ENCODE results near the gene FMOD.
A peak's percentile ranks its signal among the peaks of the same experiment; 100 is the strongest.

The FMOD gene

GRCh38 chr1:203306089-203306964 is 44.6 kb downstream of the FMOD start:
- H3K4me1 ChIP-seq, result peaks cover 0 to 44% (median 34%) of the 10 kb centered on the region in 4 donors
- DNase-seq, result peak; percentile 96 to 98
- H3K4me3 ChIP-seq, result peak overlapping the region; percentile 94 to 100
- no peak for TF ChIP-seq CTCF (IDR thresholded peaks at IDR 0.05)
- H3K36me3 ChIP-seq, result peaks cover 33 to 44% (median 42%) of the 10 kb centered on the region in 3 donors
- intact Hi-C loops (cut with DNase I; ENCODE audit: low total_unique reads), result loop anchor here (2.0 kb wide), 1 partner anchor 20 kb away; no protein-coding TSS in a partner anchor
- H3K27me3 ChIP-seq, result no peaks in the 10 kb centered on the region
- peak overlapping the region; percentile 100 for H3K27ac ChIP-seq
- H3K9me3 ChIP-seq, result no peaks in the 10 kb centered on the region

- no peak for DNase-seq
- intact Hi-C loops (cut with DNase I; ENCODE audit: low total_unique reads), result loop anchor here (2.0 kb wide), 1 partner anchor 21 kb away; no protein-coding TSS in a partner anchor
- Histone ChIP-seq H3K27me3 (no peaks in the 10 kb centered on the region), H3K4me3 (peak overlapping the region; percentile 94 to 100), H3K27ac (peak overlapping the region; percentile 100), H3K36me3 (peaks cover 33 to 40% (median 40%) of the 10 kb centered on the region in 3 donors), H3K9me3 (no peaks in the 10 kb centered on the region), H3K4me1 (peaks cover 0 to 44% (median 34%) of the 10 kb centered on the region in 4 donors)
- no peak for TF ChIP-seq CTCF (IDR thresholded peaks at IDR 0.05)
Measured at GRCh38 chr1:203305809-203306088, 45.2 kb downstream of the FMOD start.

- peak; percentile 93 to 97 for DNase-seq
- peak in 1 of 2 experiments; percentile 21 for TF ChIP-seq CTCF (IDR thresholded peaks at IDR 0.05)
- no peaks in the 10 kb centered on the region for H3K9me3 ChIP-seq
- intact Hi-C loops (cut with DNase I; ENCODE audit: low total_unique reads), result no loop called here
- H3K27me3 ChIP-seq, result no peaks in the 10 kb centered on the region
- peak within 1 kb of the TSS; percentile 100 for H3K27ac ChIP-seq
- peaks cover 0 to 42% (median 33%) of the 10 kb centered on the region in 4 donors for H3K4me1 ChIP-seq
- H3K4me3 ChIP-seq, result peak within 1 kb of the TSS; percentile 94 to 100
- H3K36me3 ChIP-seq, result peaks cover 32 to 34% (median 34%) of the 10 kb centered on the region in 3 donors
Measured at GRCh38 chr1:203304919-203305808, 45.8 kb downstream of the FMOD start, which contains the start of gene BTG2. Gene BTG2, plus strand, starts transcription at chr1:203305519. Its CDS starts 88 bp downstream, at chr1:203305607.

- peaks cover 0 to 35% (median 29%) of the 10 kb centered on the region in 4 donors for H3K4me1 ChIP-seq
- no peaks in the 10 kb centered on the region for H3K27me3 ChIP-seq
- H3K36me3 ChIP-seq, result peaks cover 25 to 27% (median 27%) of the 10 kb centered on the region in 3 donors
- intact Hi-C loops (cut with DNase I; ENCODE audit: low total_unique reads), result no loop called here
- no peaks in the 10 kb centered on the region for H3K9me3 ChIP-seq
- peak overlapping the region; percentile 100 for H3K27ac ChIP-seq
- DNase-seq, result peak in 1 of 2 donors; percentile 36
- TF ChIP-seq CTCF (IDR thresholded peaks at IDR 0.05), result no peak
- H3K4me3 ChIP-seq, result peak overlapping the region; percentile 94 to 100
Measured at GRCh38 chr1:203304391-203304918, 46.5 kb downstream of the FMOD start.

- no peaks in the 10 kb centered on the region for H3K9me3 ChIP-seq
- H3K27me3 ChIP-seq, result no peaks in the 10 kb centered on the region
- intact Hi-C loops (cut with DNase I; ENCODE audit: low total_unique reads), result no loop called here
- H3K4me1 ChIP-seq, result peaks cover 0 to 19% (median 13%) of the 10 kb centered on the region in 4 donors
- H3K36me3 ChIP-seq, result peaks cover 11 to 12% (median 11%) of the 10 kb centered on the region in 3 donors
- no peak for TF ChIP-seq CTCF (IDR thresholded peaks at IDR 0.05)
- DNase-seq, result no peak
- no peak overlapping the region for H3K4me3 ChIP-seq
- no peak overlapping the region for H3K27ac ChIP-seq
Measured at GRCh38 chr1:203302894-203303293, 48.0 kb downstream of the FMOD start.

Data from tibial artery (tissue), 4 donors.